SK-MEL-5 (cell line): ENCODE results near the gene AP1S3. TPM values are rescaled to one million over a fixed set of nuclear protein-coding genes. Genes with fewer than 3 reads are reported as not detected.

Source experiments
- DNase-seq: peaks from one replicate; pipeline ENCODE4 v3.0.0-alpha.2; 2016; ENCODE audit warnings: low read depth, low spot score
- in situ Hi-C: cut with HindIII; loops from 2 replicates; pipeline ENCODE4 v1.10.0; 2016; ENCODE audit warnings: low sequenced_read_pairs, high pct_unique_total_duplicates, low pct_unique_long_range_greater_than_20kb
- total RNA-seq: library from RNA; depleted of rRNA; stranded (reverse); fragments of >200 nt; shearing (Covaris generic); gene quantifications from 2 replicates; pipeline ENCODE4 v1.2.3, GENCODE V29; 2014; rRNA removed

AP1S3 gene
- total RNA-seq, 1 experiment from 2014 or later = 15.5 TPM

- DNase-seq = no peak
- in situ Hi-C loops = no loop called here
Measured at GRCh38 chr2:223712642-223713041, 124.7 kb downstream of the AP1S3 start.

- no peak for DNase-seq
- in situ Hi-C loops = no loop called here
Measured at GRCh38 chr2:223711596-223712326, 125.6 kb downstream of the AP1S3 start.

Other genes with a start within 250 kb of the AP1S3 start
- gene SCG2, start 235.2 kb downstream of the AP1S3 start, total RNA-seq = 5.9 and 6.6 TPM in 2 replicates
- 156 and 162 TPM in 2 replicates for gene WDFY1, start 107.8 kb upstream of the AP1S3 start, total RNA-seq
- 92.5 and 92.8 TPM in 2 replicates for gene MRPL44, start 119.9 kb upstream of the AP1S3 start, total RNA-seq
- 108 and 109 TPM in 2 replicates for gene SERPINE2, start 201.7 kb upstream of the AP1S3 start, total RNA-seq